Gastroesophageal sphincter (tissue), 3 donors: Measurements from ENCODE around the gene CEMIP.

Experiments used
- EP300 ChIP-seq: sonication (generic); formaldehyde crosslinking; IDR thresholded peaks from one replicate; pipeline ENCODE4 v1.6.1; 2017; ENCODE audit warnings: antibody characterized with exemption, mild to moderate bottlenecking
- POLR2A ChIP-seq, 2 donors: fragments of 450-650 bp; IDR thresholded peaks; one replicate each; pipeline ENCODE4 v1.6.1; 2017; ENCODE audit warnings: antibody characterized with exemption in 2 of 2, mild to moderate bottlenecking in 2 of 2, moderate library complexity in 1 of 2
- TF ChIP-seq, protein P1 (sequence below), 4 experiments: fragments of 200-600 bp in 2 of 4; fragments of 450-650 bp in 2 of 4; sonication (generic) in 1 of 4; IDR thresholded peaks; one replicate each; pipeline ENCODE4 v1.5.1; 2017 to 2019; ENCODE audit warnings: antibody characterized with exemption in 4 of 4, mild to moderate bottlenecking in 2 of 4, moderate library complexity in 2 of 4

DNA sequence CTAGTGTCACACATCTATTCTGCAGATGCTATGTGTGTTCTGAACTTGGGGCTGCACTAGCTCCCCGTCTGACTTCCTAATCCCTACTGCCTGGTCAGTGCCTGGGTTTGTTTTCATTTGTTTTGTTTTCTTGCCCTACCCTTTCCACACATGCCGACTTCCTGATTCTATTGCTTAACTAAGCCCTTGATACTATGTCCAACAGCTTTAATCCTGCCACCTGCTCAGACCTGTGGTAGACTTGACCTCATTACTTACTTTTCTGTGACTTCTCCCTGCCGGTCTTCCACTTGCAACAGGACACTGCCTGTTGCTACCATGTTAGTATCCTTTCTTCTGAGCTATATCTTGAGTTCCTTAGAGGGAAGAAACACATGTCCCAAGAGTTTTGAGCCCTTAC lies 39.3 kb upstream of the CEMIP start:
- TF ChIP-seq POLR2A (IDR thresholded peaks at IDR 0.05), result no peak
- TF ChIP-seq, protein P1, sequence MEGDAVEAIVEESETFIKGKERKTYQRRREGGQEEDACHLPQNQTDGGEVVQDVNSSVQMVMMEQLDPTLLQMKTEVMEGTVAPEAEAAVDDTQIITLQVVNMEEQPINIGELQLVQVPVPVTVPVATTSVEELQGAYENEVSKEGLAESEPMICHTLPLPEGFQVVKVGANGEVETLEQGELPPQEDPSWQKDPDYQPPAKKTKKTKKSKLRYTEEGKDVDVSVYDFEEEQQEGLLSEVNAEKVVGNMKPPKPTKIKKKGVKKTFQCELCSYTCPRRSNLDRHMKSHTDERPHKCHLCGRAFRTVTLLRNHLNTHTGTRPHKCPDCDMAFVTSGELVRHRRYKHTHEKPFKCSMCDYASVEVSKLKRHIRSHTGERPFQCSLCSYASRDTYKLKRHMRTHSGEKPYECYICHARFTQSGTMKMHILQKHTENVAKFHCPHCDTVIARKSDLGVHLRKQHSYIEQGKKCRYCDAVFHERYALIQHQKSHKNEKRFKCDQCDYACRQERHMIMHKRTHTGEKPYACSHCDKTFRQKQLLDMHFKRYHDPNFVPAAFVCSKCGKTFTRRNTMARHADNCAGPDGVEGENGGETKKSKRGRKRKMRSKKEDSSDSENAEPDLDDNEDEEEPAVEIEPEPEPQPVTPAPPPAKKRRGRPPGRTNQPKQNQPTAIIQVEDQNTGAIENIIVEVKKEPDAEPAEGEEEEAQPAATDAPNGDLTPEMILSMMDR (IDR thresholded peaks at IDR 0.05), result no peak
- TF ChIP-seq EP300, result no peak
